Activated T-cell treated with anti-CD3 and anti-CD28 coated beads, Interleukin-2, amount 50 U/mL, for 48 hours (primary cell): ENCODE measurements around the gene PFN3.
A peak's percentile ranks its signal among the peaks of the same experiment; 100 is the strongest.
"Not testable (repeated sequence)": the region's sequence is repeated elsewhere in the genome, so short reads cannot be mapped to it uniquely, and the experiment has no call there.

Experiments used
- DNase-seq, 2 experiments: peaks; one replicate each; pipeline ENCODE4 v3.0.0-alpha.2; 2020

The PFN3 gene

DNA sequence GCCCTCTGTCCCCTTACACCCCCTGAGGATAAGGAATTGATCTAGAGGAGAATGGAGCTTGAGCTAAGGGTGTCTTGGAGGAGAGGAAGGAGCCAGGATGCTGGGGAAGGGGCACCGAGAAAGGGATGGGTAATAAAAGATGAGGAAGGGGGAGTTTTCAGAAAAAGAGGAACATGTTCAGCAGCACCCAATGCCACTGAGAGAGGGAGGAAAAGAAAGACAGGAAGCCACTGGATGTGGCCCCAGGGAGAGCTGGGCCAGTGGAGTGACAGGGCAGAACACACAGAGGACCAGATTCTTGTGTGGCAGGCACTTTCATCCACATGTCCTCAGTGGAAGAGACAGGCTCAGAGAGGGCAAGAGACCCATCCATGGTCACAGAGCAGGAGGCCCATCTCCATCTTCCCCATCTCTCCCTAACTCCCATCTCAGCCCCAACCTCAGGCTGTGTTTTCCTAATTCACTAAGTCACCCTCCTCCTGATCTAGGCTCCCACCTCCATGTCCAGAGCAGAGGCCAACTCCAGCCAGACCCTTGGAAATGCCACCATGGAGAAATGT is 7.2 kb downstream of the PFN3 start:
- no peak for DNase-seq

DNA sequence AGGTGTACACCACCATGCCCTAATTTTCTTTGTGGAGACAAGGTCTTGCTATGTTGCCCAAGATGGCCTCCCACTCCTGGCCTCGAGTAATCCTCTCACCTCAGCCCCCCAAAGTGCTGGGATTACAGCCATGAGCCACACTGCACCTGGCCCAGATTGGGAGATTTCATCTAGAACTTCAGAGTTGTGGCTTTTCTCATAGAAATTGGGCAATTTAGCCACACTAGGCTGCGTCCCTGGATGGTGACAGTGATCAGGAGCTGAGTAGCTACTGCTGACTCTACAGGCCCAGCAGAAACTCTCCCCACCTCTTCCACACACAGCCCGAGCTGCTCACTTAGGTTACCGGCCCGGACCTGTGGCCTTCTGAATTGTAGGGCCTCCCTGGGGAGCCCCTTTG is 7.7 kb downstream of the PFN3 start:
- no peak for DNase-seq

DNA sequence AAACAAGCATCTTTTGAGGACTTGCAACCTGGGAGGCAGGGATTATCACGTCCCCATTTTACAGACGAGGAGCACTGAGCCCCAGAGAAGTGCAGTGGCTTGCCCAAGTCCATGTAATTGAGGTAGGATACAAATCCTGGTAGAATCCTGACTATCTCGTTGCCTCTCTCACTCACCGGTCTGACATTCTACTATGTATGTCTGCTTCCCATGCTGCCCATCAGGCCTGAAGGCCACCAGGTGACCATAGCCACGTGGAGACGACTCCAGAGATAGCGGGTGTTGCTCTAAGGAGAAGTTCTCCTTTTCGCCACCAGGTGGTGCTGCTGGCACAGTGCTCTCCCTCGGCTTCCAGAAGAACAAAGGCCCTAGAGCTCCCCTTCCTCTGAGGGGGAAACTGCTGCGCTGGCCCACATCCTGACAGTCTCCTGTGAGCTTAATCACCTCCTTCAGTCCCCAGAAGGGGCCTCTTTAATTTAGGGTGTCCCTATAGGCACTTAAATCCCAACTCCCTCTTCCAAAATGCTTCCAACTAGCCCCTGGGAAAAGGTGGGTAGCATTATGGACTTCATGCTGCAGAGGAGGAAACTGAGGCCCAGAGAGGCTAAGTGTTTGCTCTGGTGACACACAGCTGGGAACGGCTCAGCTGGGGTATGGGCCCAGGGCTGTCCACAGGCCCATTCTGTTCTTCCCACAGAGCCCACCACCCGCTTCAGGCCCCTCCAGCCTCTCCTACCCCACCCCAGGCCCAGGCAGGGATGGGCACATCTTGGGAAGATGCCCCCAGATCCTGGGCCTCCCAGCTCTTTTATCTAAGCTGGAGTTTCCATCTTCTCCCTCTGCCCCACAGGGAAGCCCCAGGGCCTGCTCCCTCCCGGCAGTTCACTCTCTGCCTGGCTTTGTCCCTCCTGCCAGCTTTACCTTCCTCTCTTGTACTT is 9.8 kb downstream of the PFN3 start:
- peak; percentile 93 for DNase-seq

DNA sequence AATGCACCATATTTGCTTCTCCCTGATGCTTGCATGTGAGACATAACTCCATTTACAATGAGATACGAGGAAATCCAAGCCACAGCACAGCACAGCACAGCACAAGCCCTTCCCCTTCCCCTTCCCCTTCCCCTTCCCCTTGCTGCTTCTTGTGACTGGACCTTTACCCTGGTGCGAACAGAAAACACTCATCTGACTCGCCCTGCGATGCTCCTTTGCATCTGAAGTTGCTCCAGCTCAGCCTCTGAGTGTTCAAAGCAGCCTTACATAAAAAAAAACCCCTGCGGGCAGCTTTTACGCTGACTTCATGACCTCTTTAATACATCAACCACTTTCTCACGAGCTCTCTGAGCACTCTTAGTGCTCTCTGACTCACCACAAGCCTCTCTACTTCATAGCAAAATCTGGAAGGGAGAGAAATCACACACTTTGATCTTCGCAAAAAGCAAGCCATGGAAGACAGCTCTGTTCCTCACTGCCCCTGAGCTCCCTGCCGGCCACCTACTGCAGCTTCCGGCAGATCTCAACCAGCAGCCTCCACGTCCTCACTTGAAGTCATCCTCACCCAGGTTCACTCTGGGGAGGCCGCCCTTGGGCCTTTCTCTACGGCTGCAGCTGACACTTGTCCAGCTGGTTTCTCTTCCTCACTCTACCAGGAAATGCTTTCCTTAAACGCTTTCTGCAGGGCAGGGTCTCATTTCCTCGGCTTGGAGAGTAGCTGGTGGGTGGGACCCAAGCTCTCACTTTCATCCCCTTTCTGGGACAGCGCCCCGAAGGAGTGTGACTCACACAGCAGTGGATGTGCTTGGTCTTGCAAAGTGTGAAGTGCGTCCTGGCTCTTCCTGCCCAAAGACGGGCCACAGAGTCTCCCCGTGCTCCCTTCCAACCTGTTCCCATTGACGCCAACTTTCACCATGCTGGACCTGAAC is 11.0 kb downstream of the PFN3 start:
- peak; percentile 65 to 71 for DNase-seq

DNA sequence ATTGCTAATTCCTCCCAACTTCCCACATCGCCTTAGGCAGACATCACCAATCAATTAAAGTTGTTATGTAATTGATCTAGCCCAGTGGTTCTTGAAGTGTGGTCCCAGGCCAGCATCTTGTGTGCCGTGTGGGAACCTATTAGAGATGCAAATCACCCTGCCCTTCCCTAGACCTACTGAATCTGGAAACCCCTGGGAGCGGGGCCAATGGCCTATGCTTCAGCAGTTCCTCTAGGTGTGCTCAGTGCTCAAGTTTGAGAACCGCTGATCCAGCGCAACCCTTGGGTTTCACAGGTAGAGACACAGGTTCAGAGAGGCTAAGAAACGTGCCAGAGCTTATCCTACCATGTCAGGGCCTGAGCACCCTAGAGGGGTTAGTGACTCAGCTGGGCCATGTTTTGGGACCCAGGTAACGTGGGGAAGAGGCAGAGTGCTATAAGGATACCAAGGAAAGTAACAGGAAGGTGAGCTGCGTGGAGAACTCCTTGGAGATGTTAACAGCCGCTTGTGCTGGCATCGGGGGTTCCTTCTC is 11.9 kb downstream of the PFN3 start:
- DNase-seq: no peak

DNA sequence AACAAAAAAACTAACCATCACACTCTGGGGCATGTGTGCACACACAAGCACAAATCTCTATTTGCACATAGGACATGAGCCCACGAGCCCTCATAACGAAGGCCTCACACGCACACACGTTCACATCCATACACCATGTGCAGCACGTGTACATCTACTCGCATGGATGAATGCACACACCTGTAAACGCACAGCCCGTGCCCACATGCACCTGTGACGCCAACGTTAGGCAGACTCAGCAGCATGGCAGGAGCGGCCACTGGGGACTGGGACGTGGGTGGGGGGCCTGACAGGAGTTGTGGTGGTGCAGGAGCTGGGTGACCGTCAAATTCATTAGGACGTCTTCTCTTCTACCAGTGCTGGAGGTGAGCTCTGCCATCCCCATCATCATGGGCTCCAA is 13.1 kb downstream of the PFN3 start:
- no peak for DNase-seq

DNA sequence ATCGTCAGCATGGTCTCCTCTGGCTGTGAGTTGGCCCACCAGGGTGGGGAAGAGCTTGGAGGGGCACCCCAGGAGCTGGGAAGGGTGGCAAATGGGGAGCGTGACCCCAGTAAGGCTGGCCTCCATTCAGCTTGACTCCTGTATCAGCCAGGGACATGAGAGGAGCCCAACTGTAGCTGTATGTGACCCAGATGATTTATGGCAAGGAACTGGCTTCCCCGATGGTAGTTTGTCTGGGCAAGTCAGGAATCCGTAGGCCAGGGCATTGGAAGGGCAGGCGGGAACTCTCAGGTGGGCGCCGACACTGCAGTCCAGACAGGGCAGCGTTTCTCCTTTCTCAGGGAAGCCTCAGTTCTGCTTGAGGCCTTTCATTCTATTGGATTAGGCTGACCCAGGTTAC is 13.9 kb downstream of the PFN3 start:
- no peak for DNase-seq

DNA sequence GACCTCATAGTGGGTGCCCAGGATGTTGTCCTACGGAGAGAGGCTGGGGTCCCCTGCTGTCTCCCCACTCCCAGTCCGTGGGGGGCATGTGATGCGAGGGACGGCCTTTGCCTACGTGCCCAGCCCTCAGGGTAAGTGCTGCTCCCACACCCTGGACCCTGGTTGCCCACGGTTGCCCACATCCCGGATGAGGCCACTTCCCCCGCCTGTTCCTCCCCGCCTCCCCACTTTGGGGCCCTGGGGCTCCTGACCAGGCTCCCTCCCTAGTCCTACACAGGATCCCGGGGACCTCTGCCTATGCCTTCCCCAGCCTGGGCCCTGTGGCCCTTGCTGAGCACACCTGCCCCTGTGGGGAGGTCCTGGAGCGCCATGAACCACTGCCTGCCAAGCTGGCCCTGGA is 14.7 kb downstream of the PFN3 start:
- no peak for DNase-seq

DNA sequence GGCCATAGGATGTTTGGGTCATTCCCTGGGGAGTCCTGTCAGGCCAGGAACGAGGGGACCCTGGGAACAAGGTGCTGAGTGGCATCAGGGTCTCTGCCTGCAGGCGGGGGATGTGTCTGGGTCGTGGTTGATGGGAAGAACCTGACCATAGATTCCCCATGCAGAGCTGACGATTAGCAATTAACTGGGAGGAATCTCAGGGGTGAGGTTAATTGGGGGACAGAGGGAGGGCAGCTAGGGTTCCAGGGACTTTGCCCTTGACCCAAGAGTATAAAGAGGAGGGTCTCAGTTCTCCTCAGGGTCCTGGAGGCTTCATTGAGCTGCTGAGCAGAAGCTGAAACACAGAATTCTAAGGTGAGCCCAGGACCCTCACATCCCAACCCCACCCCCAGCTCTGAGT is 16.3 kb downstream of the PFN3 start, which contains the start of gene SLC34A1:
Gene SLC34A1 (plus strand): TSS at position 301 of the 400 bp plus-strand sequence. CDS start 1,308 bp downstream, outside the sequence.
- no peak for DNase-seq

DNA sequence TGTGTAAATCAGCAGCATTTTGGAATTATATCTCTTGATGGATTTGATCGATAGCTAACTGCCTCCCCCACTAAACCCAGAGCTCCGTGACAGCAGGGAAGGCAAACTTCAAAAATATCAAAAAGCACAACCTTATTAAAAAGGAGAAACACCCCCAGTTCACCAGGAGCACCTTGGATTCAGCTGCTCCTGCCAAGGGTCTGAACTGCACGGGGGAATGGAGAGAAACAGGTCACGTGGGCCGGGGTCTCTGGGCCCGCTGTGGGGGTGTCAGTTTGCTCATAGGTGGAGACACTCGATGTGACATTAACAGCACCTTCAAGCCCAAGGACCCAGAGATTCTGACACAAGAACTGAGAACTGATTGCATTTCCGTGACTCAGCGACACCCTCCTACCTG is 17.3 kb downstream of the PFN3 start:
- no peak for DNase-seq

DNA sequence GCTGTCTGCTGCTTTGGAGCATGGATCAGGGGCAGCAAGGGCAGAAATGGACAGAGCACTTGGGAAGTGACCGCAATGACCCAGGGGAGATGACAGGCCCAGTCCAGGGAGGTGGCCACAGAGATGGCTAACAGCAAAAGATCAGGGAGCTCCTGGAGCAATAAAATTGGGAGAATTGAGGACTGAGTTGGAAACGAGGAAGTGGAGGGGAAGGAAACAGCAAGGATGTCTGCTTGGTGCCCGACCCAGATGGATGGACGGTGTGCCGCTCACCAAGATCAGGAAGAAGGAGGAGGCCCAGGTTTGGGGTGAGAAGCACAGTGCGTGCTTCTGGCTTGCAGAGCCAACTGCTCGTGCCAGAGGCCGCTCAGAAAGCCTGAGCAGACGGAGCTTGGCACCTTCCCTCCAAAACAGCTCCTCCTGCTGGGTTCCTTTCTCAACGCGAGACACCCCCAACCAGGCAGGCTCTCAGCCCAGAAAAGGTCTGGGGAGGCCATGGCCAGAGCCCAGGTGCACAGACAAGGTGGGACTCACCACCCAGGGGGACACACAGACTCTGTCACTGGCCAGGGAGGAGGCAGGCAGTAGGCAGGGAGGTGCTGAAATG is 17.9 kb downstream of the PFN3 start:
- DNase-seq: no peak

DNA sequence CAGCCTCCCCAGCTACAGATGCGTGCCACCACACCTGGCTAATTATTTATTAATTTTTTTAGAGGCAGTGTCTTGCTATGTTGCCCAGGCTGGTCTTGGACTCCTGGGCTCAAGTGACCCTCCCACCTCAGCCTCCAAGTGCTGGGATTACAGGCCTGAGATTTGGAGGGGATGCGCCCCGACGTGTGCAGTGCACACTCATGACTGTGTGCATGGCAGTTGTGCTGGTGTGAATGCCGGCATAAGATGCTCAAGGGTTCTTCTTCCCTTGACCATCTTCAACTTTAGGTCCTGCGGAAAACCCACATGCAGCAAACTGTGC is 19.7 kb downstream of the PFN3 start:
- no peak for DNase-seq

DNA sequence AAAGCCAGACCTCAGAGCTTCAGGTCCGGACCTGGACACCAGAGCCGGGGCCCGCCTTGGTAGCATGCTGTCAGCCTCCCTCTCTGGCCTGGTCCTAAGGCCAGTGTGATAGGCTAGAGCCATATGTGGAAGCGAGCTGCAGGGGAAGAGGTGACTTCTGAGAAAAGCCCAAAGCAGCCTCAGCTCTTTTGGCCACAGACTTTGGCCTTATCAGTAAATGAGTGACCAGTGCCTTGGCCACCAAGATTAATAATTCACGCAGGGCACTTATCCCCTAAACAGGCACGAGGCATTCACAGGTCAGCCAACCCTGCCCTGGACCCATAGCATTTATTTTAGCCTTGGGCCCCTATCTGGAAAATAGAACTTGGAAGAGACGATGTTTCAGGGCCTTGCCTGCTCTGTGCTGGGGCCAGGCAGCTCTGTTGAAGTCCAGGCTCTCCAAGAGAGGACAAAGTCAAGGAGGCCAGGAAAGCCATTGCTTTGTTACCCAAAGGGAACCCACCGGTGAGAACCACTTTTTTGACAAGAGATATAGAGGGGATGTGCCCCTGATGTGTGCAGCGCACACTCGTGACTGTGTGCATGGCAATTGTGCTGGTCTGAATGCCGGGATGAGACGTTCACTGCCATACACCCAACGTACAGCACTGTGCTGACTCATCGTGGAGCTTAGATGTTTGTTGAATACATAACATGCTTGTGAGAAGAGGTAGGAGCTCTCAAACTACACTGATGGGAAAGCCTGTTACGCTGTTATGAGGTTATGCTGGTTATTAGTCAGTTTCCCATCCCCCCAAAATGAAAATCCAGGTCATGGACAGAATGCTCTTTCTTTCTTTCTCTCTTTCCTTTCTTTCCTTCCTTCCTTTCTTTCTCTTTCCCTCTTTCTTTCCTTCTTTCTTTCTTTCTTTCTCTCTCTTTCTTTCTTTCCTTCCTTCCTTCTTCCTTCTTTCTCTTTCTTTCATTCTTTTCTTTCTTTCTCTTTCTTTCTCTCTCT is 21.3 kb downstream of the PFN3 start:
- peak in 1 of 2 experiments; percentile 45 for DNase-seq

DNA sequence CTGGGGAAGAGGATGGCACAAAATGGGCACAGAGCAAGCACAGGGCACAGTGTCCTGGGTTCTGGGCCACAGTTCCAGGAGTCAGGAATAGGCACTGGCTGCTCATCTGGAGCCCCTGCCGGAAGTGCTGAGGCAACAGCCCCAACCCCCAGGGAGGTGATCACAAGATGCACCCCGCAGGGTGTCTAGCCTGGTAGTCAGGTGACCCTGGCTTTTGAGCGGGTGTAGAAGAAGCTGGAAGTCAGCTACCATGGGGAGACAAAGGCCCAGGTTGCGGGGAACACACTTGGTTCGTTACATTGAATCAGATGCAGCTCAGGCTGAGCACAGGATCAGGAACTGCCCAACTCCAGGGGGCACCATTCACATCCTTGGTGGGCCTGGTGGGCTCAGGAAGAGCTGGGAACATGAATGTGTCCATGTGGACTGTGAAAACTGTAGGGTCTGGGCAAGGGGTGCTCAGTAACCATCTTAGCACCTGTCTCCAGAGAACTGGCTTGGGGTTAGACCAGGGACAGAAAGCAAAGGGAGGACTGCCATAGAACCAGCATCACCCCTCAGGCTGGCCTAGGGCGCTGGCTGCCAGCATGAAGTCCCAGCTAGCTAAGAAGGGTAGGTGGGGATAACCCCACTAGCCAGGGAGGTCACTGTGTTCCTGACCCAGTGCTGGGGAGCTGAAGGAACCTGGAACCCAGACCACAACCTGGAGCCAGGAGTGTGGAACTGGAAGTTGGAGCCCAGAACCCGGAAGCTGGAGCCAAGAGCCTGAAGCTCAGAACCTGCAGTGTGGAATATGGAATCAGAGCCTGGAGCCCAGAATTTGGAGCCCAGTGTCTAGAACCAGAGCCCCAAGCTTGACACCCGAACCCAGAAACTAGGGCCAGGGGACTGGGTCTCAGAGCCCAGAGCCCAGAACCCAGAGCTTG is 22.3 kb downstream of the PFN3 start:
- DNase-seq: no peak

DNA sequence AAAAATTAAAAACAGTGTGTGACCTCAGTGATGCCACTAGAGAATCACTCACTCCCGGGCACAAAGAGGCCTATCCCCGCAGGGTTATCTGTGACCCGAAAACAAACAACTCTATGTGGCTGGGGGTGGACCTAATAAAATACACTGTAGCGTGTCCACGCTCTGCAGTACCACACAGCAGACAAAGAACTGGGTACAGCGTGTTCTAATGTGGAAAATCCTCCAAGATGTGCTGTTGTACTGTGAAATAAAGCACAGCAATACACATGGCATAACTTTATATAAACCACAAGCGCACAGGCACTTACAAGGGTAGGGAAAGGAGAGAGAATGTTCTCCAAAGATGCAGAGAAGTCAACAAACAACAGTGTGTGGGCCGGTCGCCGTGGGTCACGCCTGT is 24.4 kb downstream of the PFN3 start:
- DNase-seq: no peak

DNA sequence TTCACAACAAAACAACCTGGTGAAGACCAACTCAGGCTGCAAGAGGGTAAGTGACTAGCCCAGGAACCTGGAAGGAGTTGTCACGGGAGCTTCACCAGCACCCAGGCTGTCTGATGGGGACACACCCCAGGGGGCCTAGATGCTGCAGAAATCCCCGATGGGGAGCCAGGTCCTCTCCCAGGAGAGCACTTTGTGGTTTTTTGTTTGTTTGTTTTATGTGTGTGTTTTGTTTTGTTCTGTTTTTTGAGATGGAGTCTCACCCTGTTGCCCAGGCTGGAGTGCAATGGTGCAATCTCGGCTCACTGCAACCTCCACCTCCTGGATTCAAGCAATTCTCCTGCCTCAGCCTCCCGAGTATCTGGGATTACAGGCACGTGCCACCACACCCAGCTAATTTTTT is 24.9 kb downstream of the PFN3 start:
- DNase-seq: not testable (repeated sequence)

DNA sequence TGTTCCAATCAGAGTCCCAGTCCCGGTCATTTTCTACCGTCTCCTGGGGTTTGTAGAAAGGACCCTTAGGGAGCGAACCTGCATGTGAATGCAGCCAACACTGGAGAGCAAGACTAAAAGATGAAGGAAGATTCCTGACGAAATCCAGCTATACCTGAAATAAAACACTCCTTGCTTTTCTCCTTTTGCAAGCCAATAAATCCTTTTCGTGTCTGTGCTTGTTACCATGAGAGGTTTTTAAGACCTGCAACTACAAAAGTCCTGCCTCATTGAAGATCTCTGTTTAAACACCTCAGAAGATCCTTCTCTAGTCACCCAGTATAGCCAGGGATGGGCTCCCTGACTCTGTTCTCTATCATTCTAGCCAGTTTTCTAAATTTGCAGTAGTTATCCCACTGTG is 26.2 kb downstream of the PFN3 start:
- DNase-seq: no peak

DNA sequence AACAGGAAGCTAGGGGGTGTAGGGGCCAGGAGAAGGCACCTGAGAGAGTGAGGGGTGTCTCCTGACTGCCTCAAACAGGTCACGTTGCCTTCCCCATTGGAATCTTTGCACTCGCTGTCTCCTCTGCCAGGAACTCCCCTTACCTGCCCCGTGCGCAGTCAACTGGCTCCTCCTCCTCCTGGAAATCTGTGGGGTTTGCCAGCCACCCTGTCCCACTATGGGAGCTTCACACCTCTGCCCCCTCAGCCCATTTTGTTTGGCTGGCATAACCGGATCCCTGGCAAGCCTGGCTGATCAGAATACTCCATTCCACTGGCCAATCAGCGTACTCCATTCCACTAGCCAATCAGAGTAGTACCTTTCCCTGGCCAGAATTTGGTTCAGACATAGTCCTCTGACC is 26.7 kb downstream of the PFN3 start:
- DNase-seq: no peak

DNA sequence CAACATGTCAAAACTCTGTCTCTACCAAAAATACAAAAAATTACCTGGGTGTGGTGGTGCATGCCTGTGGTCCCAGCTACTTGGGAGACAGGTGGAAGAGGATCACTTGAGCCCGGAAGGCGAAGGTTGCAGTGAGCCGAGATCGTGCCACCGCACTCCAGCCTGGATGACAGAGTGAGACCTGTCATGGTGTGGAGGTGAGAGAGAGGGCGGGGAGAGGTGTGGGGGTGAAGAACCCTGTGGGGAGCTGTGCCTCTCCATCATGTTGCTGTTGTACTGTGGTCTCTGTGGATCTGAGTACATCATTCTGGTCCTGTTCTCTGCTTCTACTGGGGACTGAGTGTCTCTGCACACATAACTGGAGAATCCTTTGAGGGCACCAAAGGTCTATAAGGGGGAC is 27.6 kb downstream of the PFN3 start:
- DNase-seq: no peak
